Measurements from ENCODE around the gene SLC39A11.

The SLC39A11 gene

GRCh38 chr17:73091410-73091769 is 1.1 kb downstream of the SLC39A11 start:
- POLR2A ChIA-PET, result no interaction called here
- Histone ChIP-seq H3K27ac (ENCODE audit: insufficient read depth in 1 of 2, low read depth in 1 of 2, low read length in 2 of 2, poor library complexity in 1 of 2, severe bottlenecking in 2 of 2) (no peak overlapping the region), H3K4me3 (ENCODE audit: control insufficient read depth in 1 of 7, extremely low read depth in 1 of 7, insufficient read depth in 4 of 7, low read depth in 2 of 7, low read length in 6 of 7) (peak overlapping the region in 6 of 7 experiments; percentile 69 to 84 (median 74)), H3K27me3 (replicated peaks in 2 of 5; ENCODE audit: control insufficient read depth in 4 of 5, insufficient read depth in 5 of 5, low read length in 4 of 5) (no peaks in the 10 kb centered on the region), H3K36me3 (ENCODE audit: control insufficient read depth in 4 of 4, insufficient read depth in 4 of 4, low read length in 3 of 4) (peaks cover 3 to 15% (median 12%) of the 10 kb centered on the region in 4 experiments), H3K9me3 (ENCODE audit: control extremely low read depth in 1 of 5, control insufficient read depth in 4 of 5, insufficient read depth in 2 of 5, low read depth in 1 of 5, low read length in 4 of 5) (no peaks in the 10 kb centered on the region), H3K4me1 (ENCODE audit: control extremely low read depth in 1 of 4, control insufficient read depth in 4 of 4, insufficient read depth in 4 of 4, low read length in 3 of 4) (peaks cover 0 to 14% (median 10%) of the 10 kb centered on the region in 4 experiments)
- CTCF ChIA-PET, result interaction anchor here (1.6 kb wide), 1 partner anchor 105 kb away, joined by 4 read pairs; no protein-coding TSS in a partner anchor
- no peak for DNase-seq
- WGBS (ENCODE audit: insufficient coverage), result 75% methylated on average over 2 of the region's 4 CpGs

- Histone ChIP-seq H3K4me1 (ENCODE audit: control extremely low read depth in 1 of 4, control insufficient read depth in 4 of 4, insufficient read depth in 4 of 4, low read length in 3 of 4) (peaks cover 0 to 14% (median 8%) of the 10 kb centered on the region in 4 experiments), H3K9me3 (ENCODE audit: control extremely low read depth in 1 of 5, control insufficient read depth in 4 of 5, insufficient read depth in 2 of 5, low read depth in 1 of 5, low read length in 4 of 5) (no peaks in the 10 kb centered on the region), H3K27ac (ENCODE audit: insufficient read depth in 1 of 2, low read depth in 1 of 2, low read length in 2 of 2, poor library complexity in 1 of 2, severe bottlenecking in 2 of 2) (no peak overlapping the region), H3K36me3 (ENCODE audit: control insufficient read depth in 4 of 4, insufficient read depth in 4 of 4, low read length in 3 of 4) (peaks cover 5 to 19% (median 17%) of the 10 kb centered on the region in 4 experiments), H3K4me3 (ENCODE audit: control insufficient read depth in 1 of 7, extremely low read depth in 1 of 7, insufficient read depth in 4 of 7, low read depth in 2 of 7, low read length in 6 of 7) (no peak overlapping the region), H3K27me3 (replicated peaks in 2 of 5; ENCODE audit: control insufficient read depth in 4 of 5, insufficient read depth in 5 of 5, low read length in 4 of 5) (no peaks in the 10 kb centered on the region)
- DNase-seq, result no peak
- ChIA-PET POLR2A (no interaction called here), CTCF (interaction anchor here (1.6 kb wide), 1 partner anchor 105 kb away, joined by 4 read pairs; no protein-coding TSS in a partner anchor)
- WGBS (ENCODE audit: insufficient coverage), result 97% methylated on average over 10 of the region's 11 CpGs
Observed at GRCh38 chr17:73090396-73091202, 1.9 kb downstream of the SLC39A11 start.

GRCh38 chr17:73089322-73090317 is 2.9 kb downstream of the SLC39A11 start:
- no peak overlapping the region for H3K27ac ChIP-seq (ENCODE audit: insufficient read depth in 1 of 2, low read depth in 1 of 2, low read length in 2 of 2, poor library complexity in 1 of 2, severe bottlenecking in 2 of 2)
- no peak overlapping the region for H3K4me3 ChIP-seq (ENCODE audit: control insufficient read depth in 1 of 7, extremely low read depth in 1 of 7, insufficient read depth in 4 of 7, low read depth in 2 of 7, low read length in 6 of 7)
- H3K9me3 ChIP-seq (ENCODE audit: control extremely low read depth in 1 of 5, control insufficient read depth in 4 of 5, insufficient read depth in 2 of 5, low read depth in 1 of 5, low read length in 4 of 5), result no peaks in the 10 kb centered on the region
- DNase-seq, result no peak
- H3K4me1 ChIP-seq (ENCODE audit: control extremely low read depth in 1 of 4, control insufficient read depth in 4 of 4, insufficient read depth in 4 of 4, low read length in 3 of 4), result peaks cover 0 to 14% (median 8%) of the 10 kb centered on the region in 4 experiments
- ChIA-PET POLR2A (no interaction called here), CTCF (no interaction called here)
- no peaks in the 10 kb centered on the region for H3K27me3 ChIP-seq (replicated peaks in 2 of 5; ENCODE audit: control insufficient read depth in 4 of 5, insufficient read depth in 5 of 5, low read length in 4 of 5)
- 94% methylated on average over 10 of the region's 12 CpGs for WGBS (ENCODE audit: insufficient coverage)
- H3K36me3 ChIP-seq (ENCODE audit: control insufficient read depth in 4 of 4, insufficient read depth in 4 of 4, low read length in 3 of 4), result peaks cover 6 to 29% (median 21%) of the 10 kb centered on the region in 4 experiments

- Histone ChIP-seq H3K4me3 (ENCODE audit: control insufficient read depth in 1 of 7, extremely low read depth in 1 of 7, insufficient read depth in 4 of 7, low read depth in 2 of 7, low read length in 6 of 7) (no peak overlapping the region), H3K27me3 (replicated peaks in 2 of 5; ENCODE audit: control insufficient read depth in 4 of 5, insufficient read depth in 5 of 5, low read length in 4 of 5) (no peaks in the 10 kb centered on the region), H3K27ac (ENCODE audit: insufficient read depth in 1 of 2, low read depth in 1 of 2, low read length in 2 of 2, poor library complexity in 1 of 2, severe bottlenecking in 2 of 2) (no peak overlapping the region), H3K9me3 (ENCODE audit: control extremely low read depth in 1 of 5, control insufficient read depth in 4 of 5, insufficient read depth in 2 of 5, low read depth in 1 of 5, low read length in 4 of 5) (peaks cover 0 to 3% (median 0%) of the 10 kb centered on the region in 5 experiments), H3K4me1 (ENCODE audit: control extremely low read depth in 1 of 4, control insufficient read depth in 4 of 4, insufficient read depth in 4 of 4, low read length in 3 of 4) (peaks cover 0 to 14% (median 8%) of the 10 kb centered on the region in 4 experiments), H3K36me3 (ENCODE audit: control insufficient read depth in 4 of 4, insufficient read depth in 4 of 4, low read length in 3 of 4) (peaks cover 9 to 40% (median 28%) of the 10 kb centered on the region in 4 experiments)
- 96% methylated on average over 10 of the region's 10 CpGs for WGBS (ENCODE audit: insufficient coverage)
- POLR2A ChIA-PET, result no interaction called here
- CTCF ChIA-PET, result no interaction called here
- DNase-seq, result no peak
Observed at GRCh38 chr17:73088561-73088960, 3.9 kb downstream of the SLC39A11 start.

GRCh38 chr17:73083432-73083831 is 9.1 kb downstream of the SLC39A11 start:
- WGBS (ENCODE audit: insufficient coverage), result 0% methylated on average over 1 of the region's 3 CpGs
- Histone ChIP-seq H3K4me1 (ENCODE audit: control extremely low read depth in 1 of 4, control insufficient read depth in 4 of 4, insufficient read depth in 4 of 4, low read length in 3 of 4) (no peaks in the 10 kb centered on the region), H3K9me3 (ENCODE audit: control extremely low read depth in 1 of 5, control insufficient read depth in 4 of 5, insufficient read depth in 2 of 5, low read depth in 1 of 5, low read length in 4 of 5) (peaks cover 0 to 3% (median 0%) of the 10 kb centered on the region in 5 experiments), H3K36me3 (ENCODE audit: control insufficient read depth in 4 of 4, insufficient read depth in 4 of 4, low read length in 3 of 4) (peaks cover 22 to 50% (median 35%) of the 10 kb centered on the region in 4 experiments), H3K27me3 (replicated peaks in 2 of 5; ENCODE audit: control insufficient read depth in 4 of 5, insufficient read depth in 5 of 5, low read length in 4 of 5) (no peaks in the 10 kb centered on the region), H3K4me3 (ENCODE audit: control insufficient read depth in 1 of 7, extremely low read depth in 1 of 7, insufficient read depth in 4 of 7, low read depth in 2 of 7, low read length in 6 of 7) (no peak overlapping the region), H3K27ac (ENCODE audit: insufficient read depth in 1 of 2, low read depth in 1 of 2, low read length in 2 of 2, poor library complexity in 1 of 2, severe bottlenecking in 2 of 2) (no peak overlapping the region)
- ChIA-PET POLR2A (interaction anchor here (0.6 kb wide), 1 partner anchor 10 kb away, joined by 3 read pairs; no protein-coding TSS in a partner anchor), CTCF (no interaction called here)
- no peak for DNase-seq

GRCh38 chr17:73074566-73074965 is 17.9 kb downstream of the SLC39A11 start:
- CTCF ChIA-PET, result no interaction called here
- 100% methylated on average over 1 of the region's 2 CpGs for WGBS (ENCODE audit: insufficient coverage)
- no peaks in the 10 kb centered on the region for H3K27me3 ChIP-seq (replicated peaks in 2 of 5; ENCODE audit: control insufficient read depth in 4 of 5, insufficient read depth in 5 of 5, low read length in 4 of 5)
- H3K9me3 ChIP-seq (ENCODE audit: control extremely low read depth in 1 of 5, control insufficient read depth in 4 of 5, insufficient read depth in 2 of 5, low read depth in 1 of 5, low read length in 4 of 5), result peaks cover 0 to 5% (median 0%) of the 10 kb centered on the region in 5 experiments
- no peak for DNase-seq
- no peak overlapping the region for H3K4me3 ChIP-seq (ENCODE audit: control insufficient read depth in 1 of 7, extremely low read depth in 1 of 7, insufficient read depth in 4 of 7, low read depth in 2 of 7, low read length in 6 of 7)
- H3K36me3 ChIP-seq (ENCODE audit: control insufficient read depth in 4 of 4, insufficient read depth in 4 of 4, low read length in 3 of 4), result peaks cover 6 to 26% (median 9%) of the 10 kb centered on the region in 4 experiments
- peaks cover 0 to 7% (median 0%) of the 10 kb centered on the region in 4 experiments for H3K4me1 ChIP-seq (ENCODE audit: control extremely low read depth in 1 of 4, control insufficient read depth in 4 of 4, insufficient read depth in 4 of 4, low read length in 3 of 4)
- POLR2A ChIA-PET, result no interaction called here
- H3K27ac ChIP-seq (ENCODE audit: insufficient read depth in 1 of 2, low read depth in 1 of 2, low read length in 2 of 2, poor library complexity in 1 of 2, severe bottlenecking in 2 of 2), result no peak overlapping the region
